ENCODE data around the gene RUNX1.

DNA sequence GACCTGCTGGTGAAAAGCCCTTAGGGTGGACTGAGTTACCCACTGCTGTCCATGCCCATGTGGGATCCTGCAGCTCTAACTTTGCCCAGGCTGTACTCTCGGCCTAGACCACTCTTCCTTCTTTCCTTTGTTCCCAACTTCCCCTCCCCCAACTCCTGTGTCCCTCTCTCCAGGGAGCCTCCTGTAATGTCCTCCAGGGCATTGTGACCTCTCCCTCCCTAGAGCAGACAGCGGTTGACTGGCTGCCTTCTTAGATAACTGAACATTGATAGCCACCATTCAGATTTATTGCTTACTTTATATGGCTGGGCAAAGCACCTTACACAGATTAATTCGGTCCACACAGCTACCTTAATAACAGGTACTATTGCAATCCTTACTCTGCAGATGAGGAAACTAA lies 5.0 kb downstream of the RUNX1 start:
- TF ChIP-seq GATA2 (IDR thresholded peaks at IDR 0.05; ENCODE audit: low read depth, low read length) (no peak), GATA3 (IDR thresholded peaks at IDR 0.05; ENCODE audit: low read depth, low read length) (no peak)
